K562 (cell line): ENCODE data around the gene COA6. TPM values are rescaled to one million over a fixed set of nuclear protein-coding genes. Genes with fewer than 3 reads are reported as not detected.

Source experiments
- ATAC-seq: fragments of 200-7000 bp; cut with Tn5 transposase; 3 replicates; pipeline ENCODE4 v1.9.1; 2020; ENCODE audit warnings: moderate library complexity
- BruUV-seq: library from RNA; stranded (reverse); fragments of 400-500 nt; replicated peaks from 2 replicates; lab custom pipeline; 2021; lab: Mats Ljungman, UMichigan
- CTCF ChIA-PET: fragments of 300-600 bp; formaldehyde crosslinking; extraction: SDS; loops from one replicate; lab custom pipeline; 2021; ENCODE audit warnings: low intra/inter-chr PET ratio; lab: Yijun Ruan, JAX
- POLR2A ChIA-PET: fragments of 300-600, 350-650 bp; sonication (Branson Sonifier 250); formaldehyde crosslinking; extraction: SDS; loops from one replicate; lab custom pipeline; 2021; ENCODE audit warnings: antibody characterized with exemption, inconsistent platforms; lab: Yijun Ruan, JAX
- DNase-seq, 4 experiments: peaks; one replicate each; pipeline versions ENCODE4 v3.0.0 to v3.0.0-alpha.2; 2011 to 2018; ENCODE audit warnings: low spot score in 3 of 4, mixed read lengths in 3 of 4; ENCODE audit errors: extremely low read depth in 1 of 4
- FAIRE-seq: peaks from 2 replicates; lab custom pipeline; 2011; peaks lifted over from hg19 to GRCh38; lab: Jason Lieb, UNC
- H2AFZ ChIP-seq: 2 replicates; pipeline ENCODE4 v1.6.0; 2011; ENCODE audit warnings: low read depth, low read length, control low read depth, inconsistent platforms
- H3K27ac ChIP-seq: fragments of 200-600 bp; 3 replicates; pipeline ENCODE4 v1.8.0; 2011; ENCODE audit warnings: low read depth, mild to moderate bottlenecking, control low read depth, inconsistent platforms, low read length, moderate library complexity, mixed read lengths; ENCODE audit errors: extremely low read depth
- H3K27me3 ChIP-seq, 2 experiments: fragments of 300-600 bp in 1 of 2; 2 replicates in 1 of 2; 3 replicates in 1 of 2; pipeline versions ENCODE4 v1.6.0 to v1.8.0; 2011; ENCODE audit warnings: inconsistent platforms in 2 of 2, low read length in 2 of 2, mild to moderate bottlenecking in 1 of 2, mixed read lengths in 1 of 2, moderate library complexity in 1 of 2; ENCODE audit not compliant: control insufficient read depth in 2 of 2, insufficient read depth in 2 of 2
- H3K36me3 ChIP-seq: fragments of 300-600 bp; 3 replicates; pipeline ENCODE4 v1.8.0; 2011; ENCODE audit warnings: mild to moderate bottlenecking, low read length, inconsistent platforms; ENCODE audit not compliant: control insufficient read depth, insufficient read depth
- H3K4me1 ChIP-seq, 2 experiments: fragments of 200-600 bp in 1 of 2; replicated peaks in 1 of 2; 2 replicates in 1 of 2; 3 replicates in 1 of 2; pipeline versions ENCODE4 v1.5.1 to v1.8.0; 2011; ENCODE audit warnings: inconsistent platforms in 2 of 2, low read length in 2 of 2, mild to moderate bottlenecking in 1 of 2, mixed read lengths in 1 of 2, moderate library complexity in 1 of 2; ENCODE audit not compliant: control insufficient read depth in 2 of 2, insufficient read depth in 2 of 2
- H3K4me2 ChIP-seq: 2 replicates; pipeline ENCODE4 v1.6.1; 2011; ENCODE audit warnings: low read length, control low read depth, inconsistent platforms, mixed read lengths; ENCODE audit not compliant: insufficient read depth
- H3K4me3 ChIP-seq: fragments of 200-600 bp; sonication (generic), shearing (Covaris generic); 2 replicates; pipeline ENCODE4 v1.5.1; 2016; ENCODE audit warnings: control low read depth, inconsistent platforms
- H3K79me2 ChIP-seq: fragments of 200-600 bp; 3 replicates; pipeline ENCODE4 v1.8.0; 2011; ENCODE audit warnings: low read length, inconsistent platforms; ENCODE audit not compliant: control insufficient read depth, insufficient read depth
- H3K9ac ChIP-seq, 2 experiments: 2 replicates each; pipeline versions ENCODE4 v1.6.0 to v1.6.1; 2011; ENCODE audit warnings: low read depth in 2 of 2, low read length in 2 of 2, control low read depth in 1 of 2, inconsistent platforms in 1 of 2, mild to moderate bottlenecking in 1 of 2, mixed read lengths in 1 of 2; ENCODE audit not compliant: insufficient read depth in 1 of 2
- H3K9me1 ChIP-seq: one replicate; pipeline ENCODE4 v1.6.0; 2011; ENCODE audit warnings: inconsistent platforms, mild to moderate bottlenecking, low read length, moderate library complexity; ENCODE audit not compliant: control insufficient read depth, insufficient read depth
- H3K9me3 ChIP-seq: replicated peaks from 2 replicates; pipeline ENCODE4 v1.5.1; 2011; ENCODE audit warnings: low read depth, low read length, inconsistent platforms; ENCODE audit not compliant: control insufficient read depth, insufficient read depth
- H4K20me1 ChIP-seq: replicated peaks from 2 replicates; pipeline ENCODE4 v1.6.1; 2011; ENCODE audit warnings: low read length, inconsistent platforms, mixed read lengths; ENCODE audit not compliant: control insufficient read depth, insufficient read depth
- ARNT ChIP-seq, 2 experiments: fragments of 450-650 bp; IDR thresholded peaks; 2 replicates each; pipeline ENCODE4 v1.6.1; 2016; ENCODE audit warnings: mild to moderate bottlenecking in 1 of 2
- ATF1 ChIP-seq, 2 experiments: fragments of 450-650 bp in 1 of 2; IDR thresholded peaks; 2 replicates each; pipeline ENCODE4 v1.6.1; 2016; ENCODE audit warnings: missing compliant biosample characterization in 1 of 2, missing genetic modification characterization in 1 of 2
- EP300 ChIP-seq: IDR thresholded peaks from 2 replicates; pipeline ENCODE4 v1.6.1; 2012; ENCODE audit warnings: low read length, improper control_type of control experiment
- JUN ChIP-seq, 2 experiments: sonication (generic) in 1 of 2; formaldehyde crosslinking in 1 of 2; IDR thresholded peaks; 2 replicates each; pipeline versions ENCODE4 v1.6.1 to v1.8.0; 2012 to 2022; ENCODE audit warnings: borderline replicate concordance in 2 of 2, mild to moderate bottlenecking in 2 of 2, improper control_type of control experiment in 1 of 2, low read depth in 1 of 2, low read length in 1 of 2, missing genetic modification reagents in 1 of 2
- LEF1 ChIP-seq: fragments of 450-650 bp; IDR thresholded peaks from 2 replicates; pipeline ENCODE4 v1.6.1; 2016; ENCODE audit warnings: mild to moderate bottlenecking
- MEIS2 ChIP-seq: fragments of 450-650 bp; IDR thresholded peaks from 2 replicates; pipeline ENCODE4 v1.6.1; 2014; ENCODE audit warnings: mild to moderate bottlenecking; ENCODE audit not compliant: partially characterized antibody
- NEUROD1 ChIP-seq: fragments of 150-350 bp; IDR thresholded peaks from 2 replicates; pipeline ENCODE4 v1.6.1; 2014; ENCODE audit warnings: borderline replicate concordance, low read length, low read depth; ENCODE audit not compliant: partially characterized antibody
- NFE2L1 ChIP-seq: fragments of 450-650 bp; IDR thresholded peaks from 2 replicates; pipeline ENCODE4 v1.6.1; 2016; ENCODE audit warnings: missing genetic modification characterization, low read depth, mild to moderate bottlenecking, missing compliant biosample characterization, moderate library complexity, borderline replicate concordance
- NFRKB ChIP-seq: fragments of 450-650 bp; IDR thresholded peaks from 2 replicates; pipeline ENCODE4 v1.6.1; 2016; ENCODE audit warnings: low read depth
- NRF1 ChIP-seq, 2 experiments: fragments of 450-650 bp; IDR thresholded peaks in 1 of 2; conservative IDR thresholded peaks in 1 of 2; 2 replicates each; pipeline ENCODE4 v1.6.1; 2014; ENCODE audit warnings: mild to moderate bottlenecking in 2 of 2
- RBM14 ChIP-seq: fragments of 200-400 bp; formaldehyde crosslinking; IDR thresholded peaks from 2 replicates; pipeline ENCODE4 v1.6.1; 2018; ENCODE audit warnings: low read depth, mild to moderate bottlenecking, low read length, moderate library complexity, borderline replicate concordance; ENCODE audit not compliant: insufficient read depth
- RBM25 ChIP-seq: fragments of 200-400 bp; formaldehyde crosslinking; IDR thresholded peaks from 2 replicates; pipeline ENCODE4 v1.6.1; 2018; ENCODE audit warnings: low read length, low read depth, moderate library complexity; ENCODE audit not compliant: severe bottlenecking
- RCOR1 ChIP-seq, 2 experiments: IDR thresholded peaks; 2 replicates each; pipeline ENCODE4 v1.6.1; 2012; ENCODE audit warnings: low read depth in 2 of 2, low read length in 2 of 2, borderline replicate concordance in 1 of 2, improper control_type of control experiment in 1 of 2
- SMARCC2 ChIP-seq: fragments of 450-650 bp; IDR thresholded peaks from 2 replicates; pipeline ENCODE4 v1.6.1; 2017; ENCODE audit warnings: antibody characterized with exemption, moderate library complexity, mild to moderate bottlenecking, low read depth
- SMARCE1 ChIP-seq: fragments of 450-650 bp; IDR thresholded peaks from 2 replicates; pipeline ENCODE4 v1.7.1; 2016; ENCODE audit warnings: mild to moderate bottlenecking
- SOX6 ChIP-seq: fragments of 450-650 bp; IDR thresholded peaks from 2 replicates; pipeline ENCODE4 v1.6.1; 2014; ENCODE audit warnings: mild to moderate bottlenecking
- TARDBP ChIP-seq: fragments of 450-650 bp; IDR thresholded peaks from 2 replicates; pipeline ENCODE4 v1.6.1; 2016
- XRCC5 ChIP-seq: fragments of 200-400 bp; formaldehyde crosslinking; IDR thresholded peaks from 2 replicates; pipeline ENCODE4 v1.6.1; 2017; ENCODE audit warnings: low read depth, mild to moderate bottlenecking, low read length
- YY1 ChIP-seq, 3 experiments: IDR thresholded peaks; 2 replicates each; pipeline ENCODE4 v1.6.1; 2011; ENCODE audit warnings: low read length in 2 of 3, mild to moderate bottlenecking in 2 of 3, moderate library complexity in 2 of 3, borderline replicate concordance in 1 of 3, control low read depth in 1 of 3, low read depth in 1 of 3; ENCODE audit not compliant: insufficient read depth in 3 of 3, insufficient replicate concordance in 2 of 3, control insufficient read depth in 1 of 3, insufficient read length in 1 of 3; ENCODE audit errors: extremely low read depth in 1 of 3
- ZBTB17 ChIP-seq: fragments of 450-650 bp; formaldehyde crosslinking; IDR thresholded peaks from 2 replicates; pipeline ENCODE4 v1.4.0; 2020; ENCODE audit warnings: mild to moderate bottlenecking
- ZNF165 ChIP-seq: fragments of 250-450 bp; sonication (Bioruptor Pico); IDR thresholded peaks from 2 replicates; pipeline ENCODE4 v1.4.0; 2020; ENCODE audit warnings: borderline replicate concordance
- ZNF316 ChIP-seq: fragments of 450-650 bp; IDR thresholded peaks from 2 replicates; pipeline ENCODE4 v1.6.1; 2016
- ZNF583 ChIP-seq: fragments of 250-450 bp; sonication (Bioruptor Pico); IDR thresholded peaks from 2 replicates; pipeline ENCODE4 v1.4.0; 2020
- WGBS: fragments of 100-300 bp; shearing (Covaris generic); methylation state at CpG from one replicate; pipeline ENCODE4 v1.1.6; 2016; ENCODE audit warnings: low coverage, mixed read lengths; ENCODE audit not compliant: insufficient coverage; ENCODE audit errors: missing lambda C conversion rate; 5-methylcytosine and 5-hydroxymethylcytosine counted together
- in situ Hi-C: fragments of 300-500 bp; cut with MboI; formaldehyde crosslinking; loops from 4 replicates; pipeline ENCODE4 v1.15.0; 2018; ENCODE audit warnings: inconsistent platforms, mixed read lengths
- intact Hi-C: fragments of 100-400 bp; cut with micrococcal nuclease; formaldehyde crosslinking; loops from 2 replicates; pipeline ENCODE4 v1.14.2; 2022
- polyA plus RNA-seq, 8 experiments: library from polyadenylated mRNA; depleted of rRNA in 4 of 8; stranded (reverse) in 5 of 8; unstranded in 3 of 8; fragments of >200 nt; fragmentation: Nextera tagmentation in 2 of 8; fragmentation: Illumina TruSeq in 1 of 8; extraction: Ambion mirVana in 2 of 8; extraction: Trizol in 1 of 8; gene quantifications; 2 replicates each; pipeline versions ENCODE4 v1.2.1 to v1.2.3, GENCODE V29; 2011 to 2014; ENCODE audit warnings: inconsistent platforms in 1 of 8, missing spikeins in 1 of 8
- total RNA-seq, 7 experiments: library from RNA; depleted of rRNA in 6 of 7; stranded (reverse); fragments of >200 nt in 6 of 7; fragmentation: Illumina TruSeq in 2 of 7; extraction: Trizol in 2 of 7; gene quantifications; 2 replicates each; pipeline versions ENCODE4 v1.2.1 to v1.2.3, GENCODE V29; 2011 to 2021; ENCODE audit warnings: low replicate concordance in 1 of 7

COA6 gene
- total and polyA plus RNA-seq, 9 of the 15 experiments (the other 6 are each of a cell fraction or from before 2014, with no cell fraction given), result 77.7 to 187 (median 134) TPM

DNA sequence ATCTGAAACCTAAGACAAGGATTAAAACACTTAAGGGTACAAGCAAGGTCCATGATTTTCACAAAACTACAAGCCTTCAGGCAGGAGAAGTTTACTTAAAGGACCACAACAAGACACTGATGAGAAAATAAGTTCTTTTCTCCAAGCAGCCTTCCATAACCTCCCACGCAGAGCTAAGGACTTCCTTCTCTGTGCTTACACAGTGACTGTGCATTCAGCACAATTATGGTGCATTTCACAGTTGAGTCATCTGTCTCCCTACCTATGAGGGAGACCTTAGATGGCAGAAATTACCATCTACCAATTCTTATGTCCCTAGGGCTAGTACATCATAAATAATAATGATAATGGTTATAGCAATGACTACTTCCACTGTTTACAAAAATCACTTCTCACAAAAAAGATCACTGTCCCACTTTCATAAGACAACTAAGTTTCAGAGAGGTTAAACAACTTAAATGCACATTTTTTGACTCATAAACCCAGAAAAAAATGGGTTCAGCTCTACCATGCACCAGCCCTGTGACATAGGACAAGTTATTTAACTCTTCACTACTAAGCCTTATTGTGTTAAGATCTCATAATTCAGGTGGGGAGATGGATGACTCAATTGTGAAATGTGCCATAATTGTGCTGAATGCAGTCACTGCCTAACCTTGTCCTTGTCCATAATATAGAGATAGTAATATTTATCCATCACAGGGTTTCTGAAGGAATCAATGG is 60.5 kb downstream of the COA6 start:
- POLR2A ChIA-PET, result interaction anchor here (0.6 to 1.2 kb wide), 5 partner anchors 10 to 1750 kb away, joined by 3 to 4 read pairs (median 4); no protein-coding TSS in a partner anchor
- Histone ChIP-seq H4K20me1 (no peaks in the 10 kb centered on the region), H3K79me2 (no peaks in the 10 kb centered on the region), H3K9ac (peak overlapping the region in 1 of 2 experiments; percentile 5; a peak in 1 of 4 replicates), H3K4me2 (peak overlapping the region; percentile 34), H3K27ac (peak overlapping the region; percentile 57; the same call in 2 of the 3 replicates), H3K36me3 (peaks cover 37% of the 10 kb centered on the region; the same call in 1 of the 3 replicates), H3K9me1 (no peaks in the 10 kb centered on the region), H2AFZ (peak overlapping the region; percentile 66), H3K9me3 (no peaks in the 10 kb centered on the region), H3K27me3 (no peaks in the 10 kb centered on the region), H3K4me1 (peaks cover 0 to 11% of the 10 kb centered on the region in 2 experiments; a peak in 3 of 5 replicates), H3K4me3 (no peak overlapping the region)
- CTCF ChIA-PET, result no interaction called here
- intact Hi-C loops, result no loop called here
- FAIRE-seq, result peak; percentile 88
- peak; percentile 94 for ATAC-seq
- DNase-seq, result peak; percentile 43 to 75 (median 56)
- no TSS peak for BruUV-seq
- in situ Hi-C loops, result no loop called here
- WGBS, result 13% methylated on average over 1 of the region's 1 CpG
- TF ChIP-seq ZBTB17 (CRISPR knock-in tag) (0 out of 2 replicates have a peak, but pooled peaks have one; percentile 52), NFE2L1 (peak; percentile 21; the same call in 1 of the 2 replicates), NFRKB (0 out of 2 replicates have a peak, but pooled peaks have one; percentile 34), LEF1 (peak; percentile 58), MEIS2 (peak; percentile 5), RCOR1 (IDR thresholded peaks at IDR 0.05; ENCODE audit: borderline replicate concordance in 1 of 2, low read depth in 2 of 2, low read length in 2 of 2) (peak in 1 of 2 experiments; percentile 70; a peak in 1 of 4 replicates), SMARCC2 (peak; percentile 68; the same call in 1 of the 2 replicates), SMARCE1 (peak; percentile 86), RBM25 (no peak), NEUROD1 (peak; percentile 16), SOX6 (peak; percentile 61; the same call in 1 of the 2 replicates), JUN (IDR thresholded peaks at IDR 0.05; ENCODE audit: borderline replicate concordance, low read depth, low read length) (peak; percentile 44; the same call in 1 of the 2 replicates), JUN (CRISPR knock-in tag; IDR thresholded peaks at IDR 0.05; ENCODE audit: borderline replicate concordance) (no peak), ZNF316 (peak; percentile 93), RBM14 (no peak), ATF1 (CRISPR knock-in tag; IDR thresholded peaks at IDR 0.05) (no peak), ATF1 (tag; IDR thresholded peaks at IDR 0.05) (peak; percentile 43), TARDBP (no peak), XRCC5 (no peak), ARNT (IDR thresholded peaks at IDR 0.05) (0 out of 4 replicates have a peak, but pooled peaks of 1 of the 2 experiments have one; percentile 42), YY1 (IDR thresholded peaks at IDR 0.05; ENCODE audit: borderline replicate concordance in 1 of 3, control insufficient read depth in 1 of 3, extremely low read depth in 1 of 3, insufficient read depth in 3 of 3, insufficient read length in 1 of 3, insufficient replicate concordance in 2 of 3, low read depth in 1 of 3, low read length in 2 of 3) (peak in 1 of 3 experiments; percentile 46), NRF1 (conservative IDR thresholded peaks at IDR 0.05 in 1 of 2, IDR thresholded peaks at IDR 0.05 in 1 of 2) (peak; percentile 26 to 27; a peak in 1 of 4 replicates), ZNF165 (no peak), EP300 (peak; percentile 47; the same call in 1 of the 2 replicates), ZNF583 (CRISPR knock-in tag) (no peak)
